Measurements from ENCODE around the gene ANKS1A.
A peak's percentile ranks its signal among the peaks of the same experiment; 100 is the strongest.
"Not testable (repeated sequence)": the region's sequence is repeated elsewhere in the genome, so short reads cannot be mapped to it uniquely, and the experiment has no call there.

The ANKS1A gene

GRCh38 chr6:35088281-35089215, 199.5 kb downstream of the ANKS1A start:
- no peak for DNase-seq

- no peak for DNase-seq
Measured at GRCh38 chr6:35089216-35089934, 200.3 kb downstream of the ANKS1A start.

DNA sequence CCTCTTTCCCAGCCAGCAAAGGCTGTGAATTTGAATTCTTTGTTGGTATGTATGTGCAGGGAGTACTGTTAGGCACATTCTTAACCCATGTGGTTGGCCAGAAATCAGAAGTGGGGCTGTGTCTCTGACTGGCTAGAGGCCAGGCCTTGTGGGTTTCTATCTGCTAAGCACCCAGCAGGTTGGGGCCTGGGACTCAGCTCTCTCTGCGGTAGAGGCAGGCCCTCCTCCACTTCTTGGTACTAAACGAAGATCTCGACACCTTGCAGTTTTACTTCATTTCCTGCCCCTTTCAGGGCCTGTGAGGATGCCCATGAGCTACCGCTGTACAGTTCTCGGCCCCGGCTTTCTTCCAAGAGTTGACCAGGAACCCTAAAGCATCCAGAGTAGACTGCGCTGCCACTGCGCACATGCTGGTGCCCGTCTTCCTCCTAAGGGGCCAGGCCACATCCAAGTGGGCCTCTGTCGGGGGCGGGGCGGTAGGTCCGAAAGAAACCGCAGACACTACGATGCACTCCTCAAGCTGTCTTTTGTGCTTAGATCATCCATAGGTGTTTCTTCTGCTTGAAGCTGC, 201.0 kb downstream of the ANKS1A start:
- DNase-seq: no peak

DNA sequence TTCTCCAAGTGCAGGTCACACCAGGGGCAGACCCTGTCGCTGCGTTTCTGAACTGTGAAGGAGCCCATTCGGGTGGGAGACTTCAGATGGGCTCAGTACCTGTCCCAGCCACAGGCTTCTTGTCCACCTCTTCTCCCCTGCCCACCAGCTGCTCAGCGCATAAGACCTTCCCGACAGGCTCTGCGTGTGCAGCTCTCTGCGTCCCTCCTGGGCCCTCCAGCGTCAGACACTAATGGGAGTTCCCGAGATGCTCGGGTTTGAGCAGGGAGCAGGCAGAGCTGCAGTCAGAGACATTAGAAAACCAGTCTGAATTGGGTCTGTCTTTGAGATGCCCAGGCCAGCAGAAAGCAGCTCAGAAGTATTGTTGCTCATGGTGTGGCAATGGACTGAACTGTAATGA, 201.7 kb downstream of the ANKS1A start:
- no peak for DNase-seq

GRCh38 chr6:35091346-35092083, 202.5 kb downstream of the ANKS1A start:
- no peak for DNase-seq

GRCh38 chr6:35092362-35093117, 203.5 kb downstream of the ANKS1A start:
- no peak for DNase-seq

DNA sequence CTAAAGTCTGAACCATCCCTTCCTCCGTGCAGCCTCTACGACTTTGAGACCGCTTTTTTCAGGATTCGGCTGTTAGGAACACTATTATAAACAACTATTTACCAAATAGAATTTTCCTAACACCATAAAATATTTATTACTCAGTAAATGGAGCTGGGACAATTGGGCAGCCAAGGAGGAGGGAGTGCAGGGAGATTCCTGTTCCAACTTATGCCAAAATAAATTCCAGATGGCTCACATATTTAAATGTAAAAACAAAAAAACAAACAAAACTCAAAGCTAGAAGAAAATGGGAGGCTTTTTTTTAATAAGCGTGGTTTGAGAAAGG, 204.0 kb downstream of the ANKS1A start:
- DNase-seq: no peak

GRCh38 chr6:35093783-35094182, 204.7 kb downstream of the ANKS1A start:
- no peak for DNase-seq

- DNase-seq: no peak
Measured at GRCh38 chr6:35094183-35094582, 205.1 kb downstream of the ANKS1A start.

DNA sequence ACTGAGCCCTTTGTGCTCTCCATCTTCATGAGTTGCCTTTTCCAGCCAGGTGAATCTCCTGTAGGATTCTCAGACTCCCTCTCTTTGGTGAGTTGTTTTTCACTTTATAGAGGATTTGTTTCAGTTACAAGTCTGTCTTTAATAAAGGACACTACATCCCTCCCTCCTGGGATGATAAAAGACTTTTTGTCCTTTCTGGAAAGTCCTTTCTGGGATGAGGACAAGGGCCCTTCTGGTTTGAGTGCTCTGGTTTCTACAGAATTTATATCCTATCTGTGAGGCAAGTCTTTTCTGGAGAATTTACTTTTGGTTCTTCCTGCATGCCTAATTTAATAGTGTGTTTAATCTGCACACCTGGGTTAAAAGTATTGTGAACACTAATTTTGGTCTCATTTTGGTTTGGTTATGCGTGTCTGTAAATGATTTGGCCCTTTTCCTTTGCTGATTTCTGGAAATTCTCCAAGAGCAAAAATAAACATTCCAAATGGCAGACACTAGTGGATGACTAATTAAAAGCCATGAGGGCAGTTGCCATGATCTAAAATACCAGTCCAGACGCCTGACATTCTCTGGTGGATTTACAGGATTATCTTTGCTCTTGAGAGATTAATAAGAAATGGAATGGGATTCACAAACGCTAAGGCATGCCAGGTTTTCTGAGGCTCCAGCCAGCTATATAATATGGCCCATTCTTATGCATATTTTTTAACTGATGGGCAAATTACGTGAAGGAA, 207.2 kb downstream of the ANKS1A start:
- no peak for DNase-seq

- DNase-seq: no peak
Measured at GRCh38 chr6:35099116-35099515, 210.1 kb downstream of the ANKS1A start.

DNA sequence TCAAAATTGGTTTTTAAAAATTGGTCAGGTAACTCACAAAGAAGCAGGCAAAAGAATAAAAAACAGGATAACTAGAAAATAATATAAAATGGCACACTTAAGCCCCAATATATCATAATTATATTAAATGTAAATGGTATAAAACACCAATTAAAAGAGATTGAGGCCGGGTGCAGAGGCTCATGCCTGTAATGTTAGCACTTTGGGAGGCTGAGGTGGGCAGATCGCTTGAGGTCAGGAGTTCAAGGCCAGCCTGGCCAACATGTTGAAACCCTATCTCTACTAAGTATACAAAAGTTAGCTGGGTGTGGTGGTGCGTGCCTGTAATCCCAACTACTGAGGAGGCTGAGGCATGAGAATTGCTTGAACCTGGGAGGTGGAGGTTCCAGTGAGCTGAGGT, 216.0 kb downstream of the ANKS1A start:
- no peak for DNase-seq

GRCh38 chr6:35106061-35106460, 217.0 kb downstream of the ANKS1A start:
- DNase-seq: not testable (repeated sequence)

- DNase-seq: peak; percentile 13
Measured at GRCh38 chr6:35107208-35107607, 218.2 kb downstream of the ANKS1A start.

- DNase-seq: not testable (repeated sequence)
Measured at GRCh38 chr6:35107761-35108160, 218.7 kb downstream of the ANKS1A start.

DNA sequence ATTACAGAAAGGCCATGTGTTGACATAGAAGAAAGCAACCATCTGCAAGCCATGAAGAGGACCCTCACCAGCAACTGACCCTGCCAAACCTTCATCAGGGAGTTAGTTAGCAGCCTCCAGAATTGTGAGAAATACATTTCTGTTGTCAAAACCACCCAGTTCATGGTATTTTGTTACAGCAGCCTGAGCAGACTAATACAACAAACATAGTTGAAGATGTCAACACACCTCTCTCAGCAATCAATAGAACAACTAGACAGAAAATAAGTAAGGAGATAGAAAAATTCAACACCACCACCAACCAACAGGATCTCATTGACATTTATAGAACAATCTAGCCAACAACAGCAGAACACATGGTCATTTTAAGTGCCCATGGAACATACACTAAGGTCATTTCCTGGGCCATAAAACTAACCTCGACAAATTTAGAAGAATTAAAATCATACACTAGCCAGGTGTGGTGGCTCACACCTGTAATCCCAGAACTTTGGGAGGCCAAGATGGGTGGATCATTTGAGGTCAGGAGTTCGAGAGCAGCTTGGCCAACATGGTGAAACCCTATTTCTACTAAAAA, 219.3 kb downstream of the ANKS1A start:
- DNase-seq: no peak

DNA sequence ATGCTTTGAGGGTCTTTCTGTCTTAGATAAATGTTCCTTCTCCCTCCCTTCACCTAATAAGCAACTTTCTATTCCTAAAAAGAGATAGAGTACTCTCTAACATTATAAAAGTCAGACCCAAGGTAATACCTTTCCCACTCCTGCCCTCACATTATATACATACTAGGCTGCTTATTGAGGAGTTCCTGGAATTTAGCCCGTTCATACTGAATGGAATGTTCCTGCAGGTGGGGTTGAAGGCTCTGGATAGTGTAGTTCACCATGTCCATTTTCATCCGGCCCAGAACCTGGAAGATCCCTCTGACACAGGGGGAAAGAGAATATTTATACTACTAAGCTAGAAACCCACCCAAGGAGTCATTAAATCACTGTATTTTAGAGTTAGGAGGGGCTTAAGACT, 231.7 kb downstream of the ANKS1A start:
- DNase-seq: no peak

GRCh38 chr6:35124356-35124755, 235.3 kb downstream of the ANKS1A start:
- no peak for DNase-seq

DNA sequence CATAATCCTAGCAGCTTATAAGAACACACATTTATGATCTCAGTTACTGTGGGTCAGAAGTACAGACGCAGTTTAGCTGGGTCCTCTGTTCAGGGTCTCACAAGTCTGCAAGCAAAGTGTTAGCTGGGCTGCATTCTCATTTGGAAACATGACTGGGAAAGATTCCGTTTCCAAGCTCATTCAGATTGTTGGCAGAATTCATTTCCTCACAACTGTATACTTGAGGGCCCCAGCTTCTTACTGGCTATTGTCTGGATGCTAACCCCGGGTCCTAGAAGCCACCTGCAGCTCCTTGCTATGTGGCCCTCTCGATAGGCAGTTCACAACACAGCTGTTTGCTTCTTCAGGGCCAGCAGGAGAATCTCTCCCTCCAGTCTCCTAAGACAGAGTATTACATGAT, 239.0 kb downstream of the ANKS1A start:
- no peak for DNase-seq

DNA sequence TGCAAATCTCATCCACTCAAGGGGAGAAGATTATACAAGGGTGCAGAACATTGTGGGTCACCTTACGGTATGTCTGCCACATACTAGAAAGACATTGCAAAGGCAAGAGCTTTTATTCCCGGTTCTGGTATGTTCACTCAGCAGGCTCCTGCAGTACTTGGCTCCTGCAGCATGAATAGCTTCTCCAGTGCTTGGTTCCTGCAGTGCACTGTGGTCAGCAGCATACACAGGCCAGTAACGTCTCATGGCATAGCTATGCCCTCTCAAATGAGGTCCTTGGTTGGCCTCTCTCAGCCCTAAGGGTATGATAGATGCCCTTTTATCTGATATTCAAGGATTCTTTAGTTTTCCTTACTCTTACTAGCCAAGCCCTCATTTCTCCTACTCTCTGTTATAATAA, 239.4 kb downstream of the ANKS1A start:
- no peak for DNase-seq

DNA sequence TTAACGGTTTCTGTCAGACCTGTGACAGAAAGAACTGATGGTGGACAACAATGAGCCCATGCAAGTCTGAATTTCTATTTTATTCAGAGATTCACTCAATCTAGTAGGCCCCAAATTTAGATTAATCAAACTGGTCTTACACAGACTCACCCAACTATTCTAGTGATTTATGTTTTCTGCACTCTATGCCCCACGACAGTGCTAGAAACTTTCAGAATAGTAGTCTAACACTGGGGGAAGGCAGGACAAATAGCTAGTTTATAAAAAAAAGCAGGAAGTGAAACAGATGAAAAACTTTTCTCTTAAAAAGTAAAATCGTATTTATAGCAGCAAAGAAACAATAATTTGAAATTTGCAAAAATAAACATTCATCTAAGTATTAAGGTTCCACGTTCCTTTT, 247.1 kb downstream of the ANKS1A start:
- DNase-seq: no peak

All from activated CD4-positive, alpha-beta T cell treated with anti-CD3 and anti-CD28 coated beads, Interleukin-10, Interleukin-2, amounts not matched to agents 100 ng/mL and 50 ng/mL, durations not matched to agents 16 hours and 8 hours (primary cell).